Trophoblast cell (in vitro differentiated cells and primary cell): ENCODE results near the gene C1QTNF12. TPM values are rescaled to one million over a fixed set of nuclear protein-coding genes. Genes with fewer than 3 reads are reported as not detected.

ENCODE experiments used
- DNase-seq, 2 donors: peaks; one replicate each; pipeline ENCODE4 v3.0.0-alpha.2; 2016
- H2AFZ ChIP-seq: 2 replicates; pipeline ENCODE4 v1.6.1; 2013; ENCODE audit warnings: low read length, moderate library complexity, mild to moderate bottlenecking; ENCODE audit not compliant: insufficient read depth, poor library complexity
- H2AK5ac ChIP-seq: 2 replicates; pipeline ENCODE4 v1.6.1; 2013; ENCODE audit warnings: mild to moderate bottlenecking, low read length
- H2BK120ac ChIP-seq: 2 replicates; pipeline ENCODE4 v1.6.1; 2013; ENCODE audit warnings: low read length, mild to moderate bottlenecking, moderate library complexity; ENCODE audit not compliant: insufficient read depth, poor library complexity
- H2BK12ac ChIP-seq: 2 replicates; pipeline ENCODE4 v1.6.1; 2013; ENCODE audit warnings: mild to moderate bottlenecking, low read length, moderate library complexity
- H2BK5ac ChIP-seq: 2 replicates; pipeline ENCODE4 v1.6.1; 2013; ENCODE audit warnings: low read length, low read depth, moderate library complexity, mild to moderate bottlenecking; ENCODE audit not compliant: poor library complexity
- H3K14ac ChIP-seq: 2 replicates; pipeline ENCODE4 v1.6.1; 2013; ENCODE audit warnings: mild to moderate bottlenecking, low read length
- H3K18ac ChIP-seq: 2 replicates; pipeline ENCODE4 v1.6.1; 2013; ENCODE audit warnings: mild to moderate bottlenecking, low read length
- H3K23ac ChIP-seq: 2 replicates; pipeline ENCODE4 v1.6.1; 2013; ENCODE audit warnings: low read length
- H3K27ac ChIP-seq: 2 replicates; pipeline ENCODE4 v1.5.1; 2013; ENCODE audit warnings: low read depth, mild to moderate bottlenecking, inconsistent platforms, low read length, moderate library complexity
- H3K27me3 ChIP-seq: 2 replicates; pipeline ENCODE4 v1.6.1; 2013; ENCODE audit warnings: inconsistent platforms, mild to moderate bottlenecking, low read length, moderate library complexity; ENCODE audit not compliant: insufficient read depth
- H3K36me3 ChIP-seq, 2 experiments: 1 replicate in 1 of 2; 2 replicates in 1 of 2; pipeline ENCODE4 v1.6.1; 2013; ENCODE audit warnings: low read length in 2 of 2, mild to moderate bottlenecking in 2 of 2, moderate library complexity in 1 of 2; ENCODE audit not compliant: insufficient read depth in 2 of 2, control insufficient read depth in 1 of 2
- H3K4ac ChIP-seq: 2 replicates; pipeline ENCODE4 v1.6.1; 2013; ENCODE audit warnings: low read depth, mild to moderate bottlenecking, low read length, moderate library complexity
- H3K4me1 ChIP-seq, 2 experiments: 1 replicate in 1 of 2; 2 replicates in 1 of 2; pipeline ENCODE4 v1.6.1; 2013; ENCODE audit warnings: low read length in 2 of 2, mild to moderate bottlenecking in 2 of 2, moderate library complexity in 1 of 2; ENCODE audit not compliant: insufficient read depth in 2 of 2, control insufficient read depth in 1 of 2
- H3K4me2 ChIP-seq: 2 replicates; pipeline ENCODE4 v1.6.1; 2013; ENCODE audit warnings: inconsistent platforms, mild to moderate bottlenecking, low read length, moderate library complexity
- H3K4me3 ChIP-seq: 2 replicates; pipeline ENCODE4 v1.5.1; 2013; ENCODE audit warnings: mild to moderate bottlenecking, low read depth, low read length, inconsistent platforms
- H3K79me1 ChIP-seq: one replicate; pipeline ENCODE4 v1.6.1; 2013; ENCODE audit warnings: low read length
- H3K79me2 ChIP-seq: 2 replicates; pipeline ENCODE4 v1.6.1; 2013; ENCODE audit warnings: low read length, mild to moderate bottlenecking; ENCODE audit not compliant: control insufficient read depth, insufficient read depth, poor library complexity
- H3K9ac ChIP-seq: 2 replicates; pipeline ENCODE4 v1.6.1; 2013; ENCODE audit warnings: mild to moderate bottlenecking, low read length
- H3K9me3 ChIP-seq: 2 replicates; pipeline ENCODE4 v1.6.1; 2013; ENCODE audit warnings: low read depth, mild to moderate bottlenecking, control low read depth, inconsistent platforms, low read length; ENCODE audit not compliant: insufficient read depth
- H4K12ac ChIP-seq: 2 replicates; pipeline ENCODE4 v1.6.1; 2013; ENCODE audit warnings: low read depth, mild to moderate bottlenecking, low read length, moderate library complexity
- H4K8ac ChIP-seq: 2 replicates; pipeline ENCODE4 v1.6.1; 2013; ENCODE audit warnings: low read depth, mild to moderate bottlenecking, low read length, moderate library complexity
- H4K91ac ChIP-seq: one replicate; pipeline ENCODE4 v1.6.1; 2013; ENCODE audit warnings: low read depth, mild to moderate bottlenecking, low read length, moderate library complexity
- WGBS: extraction: QIAGEN DNeasy Blood & Tissue Kit; methylation state at CpG from one replicate; pipeline ENCODE4 v1.1.7; 2013; ENCODE audit warnings: missing lambda C conversion rate; ENCODE audit not compliant: insufficient read length, insufficient coverage; ENCODE audit errors: extremely low coverage; 5-methylcytosine and 5-hydroxymethylcytosine counted together
- polyA plus RNA-seq: library from polyadenylated mRNA; stranded (reverse); fragments of 200-250 nt; gene quantifications from 2 replicates; pipeline ENCODE4 v1.2.3, GENCODE V29; 2013

Gene C1QTNF12
- polyA plus RNA-seq, result 2.4 and 3.2 TPM in 2 replicates

GRCh38 chr1:1246577-1247340 is at the start of gene C1QTNF12:
Gene C1QTNF12 (minus strand): TSS chr1:1246722. CDS start chr1:1246690, 32 bp downstream.
- Histone ChIP-seq H2AFZ (no peak within 1 kb of the TSS), H3K9ac (no peak within 1 kb of the TSS), H3K4me1 (peaks cover 12 to 14% of the 10 kb centered on the region in 2 experiments), H3K27ac (no peak within 1 kb of the TSS), H4K91ac (peak within 1 kb of the TSS; percentile 29), H2BK5ac (no peak within 1 kb of the TSS), H2AK5ac (no peak within 1 kb of the TSS), H3K79me2 (no peaks in the 10 kb centered on the region), H4K8ac (peak within 1 kb of the TSS; percentile 7), H3K18ac (no peak within 1 kb of the TSS), H3K9me3 (peaks cover 2% of the 10 kb centered on the region), H3K4me3 (no peak within 1 kb of the TSS), H3K79me1 (peaks cover 9% of the 10 kb centered on the region), H2BK12ac (no peak within 1 kb of the TSS), H3K4ac (no peak within 1 kb of the TSS), H2BK120ac (no peak within 1 kb of the TSS), H3K4me2 (peak within 1 kb of the TSS; percentile 43), H3K23ac (no peak within 1 kb of the TSS), H4K12ac (no peak within 1 kb of the TSS), H3K36me3 (peaks cover 3 to 13% of the 10 kb centered on the region in 2 experiments), H3K27me3 (peaks cover 5% of the 10 kb centered on the region), H3K14ac (no peak within 1 kb of the TSS)
- no peak for DNase-seq
- no CpG with 5 or more reads among the region's 74 CpGs for WGBS

GRCh38 chr1:1295154-1295923 is 48.8 kb upstream of the C1QTNF12 start:
- Histone ChIP-seq H3K79me2 (no peaks in the 10 kb centered on the region), H3K27me3 (no peaks in the 10 kb centered on the region), H3K79me1 (no peaks in the 10 kb centered on the region), H3K9ac (no peak overlapping the region), H3K27ac (no peak overlapping the region), H3K4me2 (no peak overlapping the region), H2BK120ac (no peak overlapping the region), H3K9me3 (peaks cover 8% of the 10 kb centered on the region), H3K23ac (no peak overlapping the region), H2BK5ac (no peak overlapping the region), H3K4me1 (no peaks in the 10 kb centered on the region), H4K12ac (no peak overlapping the region), H3K4me3 (no peak overlapping the region), H2AK5ac (no peak overlapping the region), H3K4ac (no peak overlapping the region), H2AFZ (no peak overlapping the region), H3K14ac (no peak overlapping the region), H4K8ac (no peak overlapping the region), H3K36me3 (peaks cover 35 to 42% of the 10 kb centered on the region in 2 experiments), H2BK12ac (no peak overlapping the region), H4K91ac (no peak overlapping the region), H3K18ac (no peak overlapping the region)
- WGBS, result no CpG with 5 or more reads among the region's 35 CpGs
- DNase-seq, result no peak

- Histone ChIP-seq H3K27ac (no peak overlapping the region), H2BK5ac (no peak overlapping the region), H2AFZ (no peak overlapping the region)
Observed at GRCh38 chr1:1294250-1294890, 47.8 kb upstream of the C1QTNF12 start.

More at GRCh38 chr1:1294250-1294890, 47.8 kb upstream of the C1QTNF12 start:
- H3K4me2 ChIP-seq, result no peak overlapping the region
- no peak overlapping the region for H2AK5ac ChIP-seq
- peaks cover 6% of the 10 kb centered on the region for H3K9me3 ChIP-seq
- no peak overlapping the region for H3K18ac ChIP-seq
- H4K8ac ChIP-seq, result no peak overlapping the region
- DNase-seq, result no peak
- H4K91ac ChIP-seq, result no peak overlapping the region
- H3K23ac ChIP-seq, result no peak overlapping the region
- H2BK12ac ChIP-seq, result no peak overlapping the region
- H3K27me3 ChIP-seq, result no peaks in the 10 kb centered on the region
- no peaks in the 10 kb centered on the region for H3K79me2 ChIP-seq
- H4K12ac ChIP-seq, result no peak overlapping the region
- H3K14ac ChIP-seq, result no peak overlapping the region
- H3K4ac ChIP-seq, result no peak overlapping the region
- H3K36me3 ChIP-seq, result peaks cover 35 to 42% of the 10 kb centered on the region in 2 experiments
- H3K9ac ChIP-seq, result no peak overlapping the region
- no peaks in the 10 kb centered on the region for H3K79me1 ChIP-seq
- H2BK120ac ChIP-seq, result no peak overlapping the region
- H3K4me3 ChIP-seq, result no peak overlapping the region
- no peaks in the 10 kb centered on the region for H3K4me1 ChIP-seq
- WGBS, result no CpG with 5 or more reads among the region's 58 CpGs
